ENCODE data around the gene OVAAL. TPM values are rescaled to one million over a fixed set of nuclear protein-coding genes. Genes with fewer than 3 reads are reported as not detected.
"Not testable (repeated sequence)": the region's sequence is repeated elsewhere in the genome, so short reads cannot be mapped to it uniquely, and the experiment has no call there.

The OVAAL gene
- total RNA-seq, 1 donor from 2014 or later = not detected

DNA sequence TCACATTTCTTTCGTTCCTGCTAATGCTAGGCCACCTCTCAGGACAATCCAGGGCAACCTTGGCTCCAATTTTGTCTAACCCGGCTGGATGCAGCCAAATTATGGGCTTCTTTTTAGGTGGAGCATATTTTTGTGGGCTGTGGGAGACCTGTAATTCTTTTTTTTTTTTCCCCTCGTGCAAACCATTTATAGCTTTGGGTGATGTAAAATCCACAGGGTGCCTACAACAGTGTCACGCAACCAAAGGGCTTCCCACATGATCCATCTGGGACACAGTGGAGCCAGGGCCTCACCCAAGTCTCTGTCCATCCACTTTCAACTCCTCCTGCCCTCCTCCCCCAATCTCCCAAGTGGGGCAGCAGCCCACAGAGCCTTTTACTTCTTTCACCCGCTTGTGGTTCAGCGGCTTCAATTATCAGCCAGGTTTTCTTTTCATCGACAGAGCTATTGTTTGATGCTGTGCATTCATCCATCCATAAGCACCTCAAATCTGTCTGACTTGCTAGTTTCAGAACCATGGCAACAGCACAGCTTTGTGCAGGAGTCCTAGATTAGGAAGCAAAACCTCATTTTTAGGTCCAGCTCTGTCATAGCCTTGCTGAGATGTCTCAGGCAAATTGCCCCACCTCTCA is 10.0 kb upstream of the OVAAL start:
- no peaks in the 10 kb centered on the region for H3K4me1 Mint-ChIP-seq (ENCODE audit: low read depth)
- no peak for DNase-seq (ENCODE audit: low spot score, unreplicated experiment)

DNA sequence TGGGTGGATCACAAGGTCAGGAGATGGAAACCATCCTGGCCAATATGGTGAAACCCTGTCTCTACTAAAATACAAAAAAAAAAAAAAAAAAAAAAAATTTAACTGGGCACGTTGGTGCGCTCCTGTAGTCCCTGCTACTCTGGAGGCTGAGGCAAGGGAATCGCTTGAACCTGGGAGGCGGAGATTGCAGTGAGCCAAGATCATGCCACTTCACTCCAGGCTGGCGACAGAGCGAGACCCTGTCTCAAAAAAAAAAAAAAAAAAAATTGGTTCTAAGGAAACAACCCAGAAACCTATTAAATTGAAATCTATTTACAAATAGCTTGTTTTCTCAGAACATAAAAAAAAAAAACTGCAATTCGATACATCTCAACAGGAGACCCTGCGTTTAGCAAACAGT is 9.0 kb upstream of the OVAAL start:
- not testable (repeated sequence) for H3K36me3 Mint-ChIP-seq (ENCODE audit: insufficient read depth); H3K9me3 Mint-ChIP-seq (ENCODE audit: low read depth); H3K4me3 Mint-ChIP-seq (ENCODE audit: low read depth); H3K27ac Mint-ChIP-seq; H3K27me3 Mint-ChIP-seq; DNase-seq (ENCODE audit: low spot score, unreplicated experiment); H3K4me1 Mint-ChIP-seq (ENCODE audit: low read depth)

More for the DNA sequence above, 10.0 kb upstream of the OVAAL start:
- Mint-ChIP-seq H3K27me3 (no peaks in the 10 kb centered on the region), H3K36me3 (ENCODE audit: insufficient read depth) (no peaks in the 10 kb centered on the region), H3K27ac (no peak overlapping the region), H3K9me3 (ENCODE audit: low read depth) (no peaks in the 10 kb centered on the region), H3K4me3 (ENCODE audit: low read depth) (no peak overlapping the region)
- TF ChIP-seq, protein P1, sequence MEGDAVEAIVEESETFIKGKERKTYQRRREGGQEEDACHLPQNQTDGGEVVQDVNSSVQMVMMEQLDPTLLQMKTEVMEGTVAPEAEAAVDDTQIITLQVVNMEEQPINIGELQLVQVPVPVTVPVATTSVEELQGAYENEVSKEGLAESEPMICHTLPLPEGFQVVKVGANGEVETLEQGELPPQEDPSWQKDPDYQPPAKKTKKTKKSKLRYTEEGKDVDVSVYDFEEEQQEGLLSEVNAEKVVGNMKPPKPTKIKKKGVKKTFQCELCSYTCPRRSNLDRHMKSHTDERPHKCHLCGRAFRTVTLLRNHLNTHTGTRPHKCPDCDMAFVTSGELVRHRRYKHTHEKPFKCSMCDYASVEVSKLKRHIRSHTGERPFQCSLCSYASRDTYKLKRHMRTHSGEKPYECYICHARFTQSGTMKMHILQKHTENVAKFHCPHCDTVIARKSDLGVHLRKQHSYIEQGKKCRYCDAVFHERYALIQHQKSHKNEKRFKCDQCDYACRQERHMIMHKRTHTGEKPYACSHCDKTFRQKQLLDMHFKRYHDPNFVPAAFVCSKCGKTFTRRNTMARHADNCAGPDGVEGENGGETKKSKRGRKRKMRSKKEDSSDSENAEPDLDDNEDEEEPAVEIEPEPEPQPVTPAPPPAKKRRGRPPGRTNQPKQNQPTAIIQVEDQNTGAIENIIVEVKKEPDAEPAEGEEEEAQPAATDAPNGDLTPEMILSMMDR (IDR thresholded peaks at IDR 0.05; ENCODE audit: unreplicated experiment) = no peak

DNA sequence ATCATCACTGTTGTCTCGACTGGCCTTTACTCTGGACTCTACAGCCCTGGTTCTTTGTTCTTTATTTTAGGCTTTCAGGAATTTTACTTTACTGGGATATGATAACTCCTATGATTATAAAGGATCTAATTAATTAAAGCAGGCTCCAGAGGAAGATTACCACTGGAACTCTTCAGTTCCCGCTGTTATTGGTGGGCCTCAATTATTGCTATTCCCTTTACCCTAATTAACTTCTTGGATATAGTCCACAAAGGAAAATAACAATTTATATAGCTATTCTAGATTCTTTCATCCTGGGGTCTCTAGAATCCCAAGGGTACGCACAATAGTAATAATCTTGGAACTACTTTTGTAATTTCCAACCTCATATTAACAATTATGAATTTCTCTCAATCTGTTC is 8.5 kb upstream of the OVAAL start:
- Mint-ChIP-seq H3K27me3 (no peaks in the 10 kb centered on the region), H3K9me3 (ENCODE audit: low read depth) (no peaks in the 10 kb centered on the region), H3K4me3 (ENCODE audit: low read depth) (no peak overlapping the region), H3K36me3 (ENCODE audit: insufficient read depth) (no peaks in the 10 kb centered on the region), H3K27ac (no peak overlapping the region), H3K4me1 (ENCODE audit: low read depth) (no peaks in the 10 kb centered on the region)
- no peak for DNase-seq (ENCODE audit: low spot score, unreplicated experiment)
- TF ChIP-seq, protein P1 (IDR thresholded peaks at IDR 0.05; ENCODE audit: unreplicated experiment) = no peak

DNA sequence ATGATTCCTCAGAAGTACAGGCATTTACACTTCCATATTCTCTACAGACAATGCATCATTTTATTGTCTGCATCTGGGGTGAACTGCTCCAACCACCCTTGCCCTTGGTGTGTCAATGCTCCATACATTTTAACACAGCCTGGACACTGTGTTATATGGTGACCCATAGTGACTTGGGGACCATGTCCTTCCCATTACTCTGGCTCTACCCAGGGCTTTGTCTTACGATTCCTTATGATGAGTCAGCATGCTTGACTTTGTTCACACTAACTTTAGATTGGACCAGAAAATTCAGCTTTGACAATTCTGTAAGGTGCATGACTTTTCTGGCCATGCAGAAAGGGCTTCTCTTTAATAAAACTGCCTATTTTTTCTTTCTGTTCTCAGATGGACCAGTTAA is 6.8 kb upstream of the OVAAL start:
- H3K4me1 Mint-ChIP-seq (ENCODE audit: low read depth) = no peaks in the 10 kb centered on the region
- H3K36me3 Mint-ChIP-seq (ENCODE audit: insufficient read depth) = no peaks in the 10 kb centered on the region
- no peak for DNase-seq (ENCODE audit: low spot score, unreplicated experiment)
- no peaks in the 10 kb centered on the region for H3K27me3 Mint-ChIP-seq
- no peak overlapping the region for H3K4me3 Mint-ChIP-seq (ENCODE audit: low read depth)
- no peak overlapping the region for H3K27ac Mint-ChIP-seq
- TF ChIP-seq, protein P1 (IDR thresholded peaks at IDR 0.05; ENCODE audit: unreplicated experiment) = no peak
- no peaks in the 10 kb centered on the region for H3K9me3 Mint-ChIP-seq (ENCODE audit: low read depth)

DNA sequence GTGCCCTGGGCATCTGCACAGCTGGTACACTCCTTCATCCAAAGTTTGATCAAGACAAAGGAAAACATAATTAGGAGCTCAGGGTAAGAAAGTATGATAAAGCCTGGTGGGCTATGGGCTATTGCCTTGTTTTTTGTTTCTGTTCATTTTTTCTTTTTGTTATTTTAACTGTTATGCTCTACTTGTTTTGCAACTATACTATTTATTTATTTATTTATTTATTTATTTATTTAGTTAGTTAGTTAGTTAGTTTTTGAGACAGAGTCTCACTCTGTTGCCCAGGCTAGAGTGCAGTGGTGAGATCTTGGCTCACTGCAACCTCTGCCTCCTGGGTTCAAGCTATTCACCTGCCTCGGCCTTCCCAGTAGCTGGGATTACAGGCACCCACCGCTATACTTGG is 5.7 kb upstream of the OVAAL start:
- H3K36me3 Mint-ChIP-seq (ENCODE audit: insufficient read depth); H3K27ac Mint-ChIP-seq; H3K9me3 Mint-ChIP-seq (ENCODE audit: low read depth); H3K4me3 Mint-ChIP-seq (ENCODE audit: low read depth); H3K4me1 Mint-ChIP-seq (ENCODE audit: low read depth); H3K27me3 Mint-ChIP-seq; DNase-seq (ENCODE audit: low spot score, unreplicated experiment): not testable (repeated sequence)

DNA sequence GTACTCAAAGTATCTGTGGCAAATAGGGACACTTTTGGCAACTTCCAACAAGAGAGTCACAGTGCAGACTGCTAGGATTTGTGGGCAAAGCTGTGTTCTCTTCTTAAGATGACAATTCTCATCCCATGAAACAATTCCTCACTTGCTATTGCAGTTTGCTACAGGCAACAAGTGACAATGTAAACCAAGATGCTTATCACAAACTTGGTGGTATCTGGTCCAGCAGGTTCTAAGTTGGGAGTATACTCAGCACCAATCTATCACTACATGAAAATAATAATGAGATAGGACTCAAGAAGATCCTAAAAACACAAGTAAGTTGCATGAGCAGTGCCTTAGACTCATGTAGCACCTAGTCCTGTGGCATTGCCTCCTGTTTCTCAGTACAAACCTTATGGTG is 3.4 kb upstream of the OVAAL start:
- no peak for DNase-seq (ENCODE audit: low spot score, unreplicated experiment)

More for the DNA sequence above, 3.4 kb upstream of the OVAAL start:
- Mint-ChIP-seq H3K27me3 (no peaks in the 10 kb centered on the region), H3K9me3 (ENCODE audit: low read depth) (peaks cover 4% of the 10 kb centered on the region), H3K36me3 (ENCODE audit: insufficient read depth) (no peaks in the 10 kb centered on the region), H3K27ac (no peak overlapping the region), H3K4me1 (ENCODE audit: low read depth) (no peaks in the 10 kb centered on the region), H3K4me3 (ENCODE audit: low read depth) (no peak overlapping the region)
- TF ChIP-seq, protein P1 (IDR thresholded peaks at IDR 0.05; ENCODE audit: unreplicated experiment) = no peak

Measured in progenitor cell of endocrine pancreas (in vitro differentiated cells).